Activated CD8-positive, alpha-beta memory T cell treated with anti-CD3 and anti-CD28 coated beads for 24 hours (primary cell): ENCODE results near the gene EARS2.
"Not testable (repeated sequence)": the region's sequence is repeated elsewhere in the genome, so short reads cannot be mapped to it uniquely, and the experiment has no call there.

Experiments used
- DNase-seq: peaks from one replicate; pipeline ENCODE4 v3.0.0-alpha.2; 2020

EARS2 gene

DNA sequence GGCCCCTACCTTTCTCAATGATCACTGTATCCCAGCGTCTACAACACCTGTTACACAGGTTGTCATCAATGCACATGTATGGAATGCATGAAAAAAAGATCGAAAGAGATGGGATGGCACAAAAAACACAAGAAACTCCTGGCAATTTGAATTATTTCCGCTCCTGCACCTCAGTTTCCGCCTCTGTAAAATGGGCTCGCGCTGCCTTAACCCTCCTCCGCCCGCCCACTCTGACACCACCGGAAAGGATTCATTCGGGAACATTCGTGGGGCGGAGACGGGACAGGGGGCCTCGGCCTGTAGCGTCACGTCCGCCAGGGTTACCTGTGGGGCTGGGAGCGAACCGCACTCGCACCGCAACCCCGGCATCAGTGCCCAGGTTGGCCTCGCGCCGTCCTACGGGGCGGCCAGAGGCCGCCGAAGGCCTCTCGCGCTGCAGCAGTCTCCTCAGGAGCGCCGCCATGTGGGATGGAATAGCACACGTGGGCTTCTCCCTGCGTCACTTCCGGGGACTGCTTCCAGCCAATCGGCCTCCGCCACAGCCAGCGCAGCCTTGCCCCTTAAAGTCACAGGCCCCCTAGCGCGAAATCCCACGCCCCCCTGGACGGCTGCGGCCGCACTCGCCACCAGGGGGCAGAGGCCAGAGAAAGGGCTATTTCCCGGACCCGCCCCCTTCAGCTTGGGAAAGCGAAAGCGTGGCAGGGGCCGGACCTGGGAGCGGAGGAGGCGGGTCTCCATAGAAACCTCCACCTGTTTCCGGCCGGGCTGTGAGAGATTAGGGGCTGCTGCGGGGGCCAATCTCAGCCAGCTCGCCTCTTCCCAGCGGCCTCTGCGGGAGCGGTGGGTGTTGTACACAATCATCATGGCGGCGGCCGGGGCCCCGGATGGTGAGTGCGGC lies at the start of gene EARS2, which contains the start of gene UBFD1:
Gene EARS2, minus strand, starts transcription at position 470 of the 898 bp plus-strand sequence. Its CDS starts 7 bp downstream, at position 463.
Gene UBFD1, plus strand, starts transcription at position 847 of the 898 bp plus-strand sequence. Its CDS starts 16 bp downstream, at position 863.
- DNase-seq = peak; percentile 100

DNA sequence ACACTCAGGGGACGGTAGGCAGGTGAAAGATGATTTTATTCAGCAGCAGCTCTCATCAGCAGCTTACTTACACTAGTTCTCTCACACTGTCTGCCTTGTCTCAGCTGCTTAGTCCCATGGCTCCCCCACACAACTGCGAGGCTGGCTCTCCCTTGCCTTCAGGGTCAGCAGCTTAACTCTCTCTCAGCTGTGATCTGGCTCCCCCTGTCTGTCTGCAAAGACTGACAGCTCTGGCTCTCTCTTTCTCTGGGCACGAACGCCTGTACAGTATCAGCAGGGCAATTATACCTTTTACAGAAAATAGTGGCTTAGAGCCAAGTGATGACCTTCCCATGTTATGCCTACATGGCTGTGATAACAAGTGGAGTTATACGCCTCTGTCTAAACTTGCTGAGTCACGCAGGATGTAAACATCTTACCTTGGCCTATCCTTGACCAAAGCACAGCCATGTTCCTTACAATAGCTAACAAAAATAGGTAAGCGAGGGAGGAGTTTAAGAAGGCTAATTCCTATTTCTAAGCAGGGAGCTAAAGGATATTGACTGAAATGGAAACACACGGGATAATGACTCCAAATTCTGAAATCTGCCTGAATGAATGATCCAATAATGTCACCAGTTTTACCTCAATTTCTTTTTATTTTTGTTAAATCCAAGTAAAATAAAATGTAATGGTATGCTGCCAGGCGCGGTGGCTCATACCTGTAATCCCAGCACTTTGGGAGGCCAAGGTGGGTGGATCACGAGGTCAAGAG lies 40.0 kb upstream of the EARS2 start:
- DNase-seq = no peak

DNA sequence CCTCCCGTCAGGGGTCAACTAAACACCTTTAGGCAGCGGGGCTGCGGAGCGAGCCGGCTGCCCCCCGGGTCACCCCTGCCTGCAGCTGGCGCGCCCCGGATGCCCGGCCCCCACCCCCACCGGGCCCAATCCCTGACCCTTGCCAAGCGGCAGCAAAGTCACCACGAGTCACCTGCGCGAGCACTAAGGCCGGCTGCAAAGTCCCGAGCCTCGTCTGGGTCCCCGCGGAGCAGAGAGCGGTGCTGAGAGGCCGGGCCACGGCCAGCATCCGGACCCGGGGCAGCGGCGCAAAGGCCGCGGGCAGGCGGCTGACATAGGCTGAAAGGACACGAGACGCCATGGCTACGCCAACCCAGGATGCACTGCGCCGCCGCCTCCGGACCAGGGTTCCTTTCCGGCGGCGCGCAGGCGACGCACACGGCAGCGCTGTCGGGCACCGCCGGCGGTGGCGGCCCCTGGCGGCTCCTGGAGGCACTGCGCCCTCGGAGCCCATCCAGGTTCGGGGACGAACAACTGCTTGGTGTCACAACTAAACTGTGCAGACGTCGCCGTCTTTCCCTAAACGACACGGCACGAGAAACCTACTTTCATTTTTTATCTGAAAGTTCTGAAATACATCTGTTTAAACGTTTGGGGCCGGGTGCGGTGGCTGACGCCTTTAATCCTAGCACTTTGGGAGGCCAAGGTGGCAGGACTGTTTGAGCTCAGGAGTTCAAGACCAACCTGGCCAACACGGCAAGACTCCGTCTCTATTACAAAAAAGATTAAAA lies 39.0 kb upstream of the EARS2 start, which contains the start of gene NDUFAB1:
Gene NDUFAB1, minus strand, starts transcription at position 366 of the 770 bp plus-strand sequence. Its CDS starts 26 bp downstream, at position 340.
- peak; percentile 97 for DNase-seq

DNA sequence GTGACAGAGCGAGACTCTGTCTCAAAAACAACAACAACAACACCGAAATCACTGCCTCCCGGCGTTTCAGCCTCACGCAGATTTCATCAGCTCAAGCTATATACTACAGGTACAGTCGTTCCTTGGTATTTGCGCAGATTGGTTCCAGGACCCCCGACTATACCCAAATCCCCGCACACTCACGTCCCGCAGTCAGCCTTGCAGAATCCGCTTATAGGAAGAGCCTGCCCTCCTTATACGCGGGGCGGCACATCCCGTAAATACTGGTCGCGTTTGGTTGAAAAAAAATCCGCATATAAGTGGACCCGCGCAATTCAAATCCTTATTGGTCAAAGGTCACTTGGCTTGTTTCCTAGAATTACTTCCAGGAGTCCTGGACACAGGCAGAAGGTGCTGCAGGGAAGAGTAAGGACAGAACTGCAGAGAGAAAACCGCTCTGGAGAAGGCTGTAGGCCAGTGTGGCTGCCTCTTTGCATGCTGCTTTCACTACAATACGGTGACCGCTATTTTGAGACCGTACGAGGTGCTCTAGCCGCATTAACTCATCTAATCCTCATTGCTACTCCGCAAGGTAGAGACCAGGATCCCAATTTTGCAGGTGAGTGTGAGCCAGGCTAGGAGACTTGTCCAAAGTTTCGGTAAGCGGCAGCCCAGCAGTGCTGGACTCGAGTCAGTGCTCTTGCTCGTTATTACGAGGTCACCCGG lies 38.2 kb upstream of the EARS2 start:
- no peak for DNase-seq

DNA sequence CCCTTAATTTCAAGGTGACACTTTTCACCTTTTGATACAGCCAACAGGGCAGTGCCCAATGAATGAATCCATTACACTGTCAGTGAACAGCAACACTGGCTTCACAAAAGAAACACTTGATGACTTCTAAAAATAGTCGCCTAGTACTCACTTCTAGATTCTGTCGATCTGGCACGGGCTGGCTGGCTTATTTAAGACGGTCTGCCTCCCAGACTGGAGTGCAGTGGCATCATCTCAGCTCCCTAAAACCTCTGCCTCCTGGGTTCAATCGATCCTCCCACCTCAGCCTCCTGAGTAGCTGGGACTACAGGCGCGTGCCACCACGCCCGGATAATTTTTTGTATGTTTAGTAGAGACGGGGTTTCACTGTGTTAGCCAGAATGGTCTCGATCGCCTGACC lies 37.0 kb upstream of the EARS2 start:
- DNase-seq = no peak

DNA sequence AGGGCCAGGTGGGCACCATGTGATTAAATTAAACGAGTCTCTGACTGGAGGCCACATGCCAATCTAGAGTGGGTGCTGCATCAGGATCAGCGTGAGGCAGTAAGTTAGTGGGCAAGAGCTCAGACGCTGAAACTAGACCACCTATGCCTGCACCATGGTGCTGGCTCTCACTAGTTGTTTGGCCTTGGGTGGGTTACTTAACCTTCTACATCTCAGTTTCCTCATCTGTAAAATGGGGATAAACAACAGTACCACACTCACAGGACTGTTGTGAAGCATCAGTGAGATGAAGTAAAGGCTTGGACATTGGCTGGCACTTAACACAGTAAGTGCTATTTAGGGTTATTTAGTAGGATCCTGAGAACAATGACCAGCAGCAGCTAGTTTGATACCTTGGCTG lies 33.0 kb upstream of the EARS2 start:
- no peak for DNase-seq

DNA sequence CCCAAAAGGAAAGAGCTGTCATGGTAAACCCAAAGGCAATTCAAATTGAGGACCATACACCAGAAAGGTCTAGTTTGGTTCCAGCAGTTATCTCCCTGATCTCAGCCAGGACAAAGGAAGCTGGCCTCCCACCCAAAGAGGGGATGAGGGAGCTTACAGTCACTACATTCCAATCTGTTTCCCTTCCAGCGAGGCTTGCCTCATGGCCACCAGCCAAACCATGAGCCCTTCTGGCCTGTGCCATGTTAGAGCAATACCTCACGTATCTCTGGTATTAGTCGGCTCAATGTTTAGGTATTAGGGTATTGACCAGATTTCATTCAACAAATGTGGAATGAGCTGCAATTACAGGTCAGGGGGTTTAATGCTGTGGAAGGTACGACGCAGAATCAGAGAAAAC lies 30.6 kb upstream of the EARS2 start:
- DNase-seq = no peak

DNA sequence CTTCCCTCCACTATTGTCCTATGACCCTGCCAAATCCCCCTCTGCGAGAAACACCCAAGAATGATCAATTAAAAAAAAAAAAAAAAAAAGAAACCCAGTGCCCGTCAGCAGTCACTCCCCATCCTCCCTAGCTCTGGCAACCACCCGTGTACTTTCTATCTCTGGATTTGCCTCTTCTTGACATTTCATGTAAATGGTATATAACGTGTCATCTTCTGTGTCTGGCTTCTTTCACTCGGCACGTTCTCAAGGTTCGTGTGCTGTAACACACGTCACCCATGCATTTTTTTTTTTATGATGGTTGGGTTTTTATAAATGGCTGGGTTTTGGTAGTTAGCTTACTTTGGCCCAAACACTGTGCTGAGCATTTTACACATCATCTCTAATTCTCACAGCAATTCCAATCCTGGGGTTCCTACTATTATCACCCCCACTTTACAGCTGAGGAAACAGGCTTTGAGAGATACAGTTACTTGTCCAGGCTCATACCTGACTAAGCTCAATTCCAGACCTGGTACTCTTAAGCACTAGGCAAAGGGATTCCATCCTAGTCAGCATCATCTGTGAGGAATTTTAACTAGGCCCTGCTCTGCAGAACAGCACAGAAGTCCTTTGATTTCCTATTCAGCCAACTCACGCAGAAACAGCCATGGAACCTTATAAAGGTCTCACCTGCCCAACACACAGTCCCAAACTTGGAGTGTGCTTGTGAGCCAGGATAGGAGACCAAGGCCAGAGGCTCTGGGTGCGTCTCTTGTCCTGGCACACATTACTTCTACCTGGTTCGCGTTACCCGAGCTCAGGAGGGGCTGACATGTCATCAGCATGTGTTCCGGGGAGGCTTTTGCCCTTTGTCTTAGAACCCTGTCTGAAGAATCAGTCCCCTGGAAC lies 27.3 kb upstream of the EARS2 start:
- no peak for DNase-seq

DNA sequence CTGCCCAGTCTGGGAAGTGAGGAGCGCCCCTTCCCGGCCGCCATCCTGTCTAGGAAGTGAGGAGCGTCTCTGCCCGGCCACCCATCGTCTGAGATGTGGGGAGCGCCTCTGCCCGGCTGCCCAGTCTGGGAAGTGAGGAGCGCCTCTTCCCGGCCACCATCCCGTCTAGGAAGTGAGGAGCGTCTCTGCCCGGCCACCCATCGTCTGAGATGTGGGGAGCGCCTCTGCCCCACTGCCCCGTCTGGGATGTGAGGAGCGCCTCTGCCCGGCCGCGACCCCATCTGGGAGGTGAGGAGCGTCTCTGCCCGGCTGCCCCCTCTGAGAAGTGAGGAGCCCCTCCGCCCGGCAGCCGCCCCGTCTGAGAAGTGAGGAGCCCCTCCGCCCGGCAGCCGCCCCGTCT lies 26.1 kb upstream of the EARS2 start:
- not testable (repeated sequence) for DNase-seq

DNA sequence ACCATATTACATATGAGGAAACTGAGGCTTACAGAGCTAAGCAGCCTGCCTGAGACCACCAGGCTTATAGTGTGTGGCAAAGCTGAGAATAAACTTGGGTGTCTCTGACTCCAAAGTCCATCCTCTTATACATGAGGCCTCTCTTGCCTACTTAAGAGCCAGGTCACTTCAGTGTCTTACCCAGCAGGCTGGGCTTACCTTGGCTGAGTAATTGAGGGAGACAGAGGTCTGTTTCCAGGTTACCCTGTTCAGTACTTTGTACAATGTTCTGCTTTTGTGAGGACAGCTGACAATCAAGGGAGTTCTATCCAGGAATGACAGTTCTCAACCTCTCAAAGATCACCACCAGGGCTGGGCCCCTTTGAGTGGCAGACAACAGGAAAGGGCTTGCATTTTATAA lies 24.6 kb upstream of the EARS2 start:
- DNase-seq = no peak

DNA sequence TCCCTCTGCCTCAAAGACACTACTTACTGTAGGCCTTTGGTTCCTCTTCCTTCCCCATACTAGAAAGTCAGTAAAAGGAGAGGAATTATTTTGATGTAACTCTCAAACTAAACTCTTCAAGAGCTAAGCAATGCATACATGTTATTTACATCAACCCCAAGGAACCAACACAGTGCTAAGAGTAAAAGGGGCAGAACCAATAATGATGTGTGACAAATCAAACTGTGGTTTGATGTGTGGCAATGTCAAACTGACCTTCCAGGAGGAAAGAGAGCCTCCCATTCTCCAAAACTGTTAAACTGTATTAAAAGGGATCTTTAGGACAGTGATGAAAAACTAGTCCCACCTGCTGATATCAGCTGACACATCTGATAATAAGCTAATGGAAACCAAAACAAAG lies 23.2 kb upstream of the EARS2 start:
- no peak for DNase-seq

DNA sequence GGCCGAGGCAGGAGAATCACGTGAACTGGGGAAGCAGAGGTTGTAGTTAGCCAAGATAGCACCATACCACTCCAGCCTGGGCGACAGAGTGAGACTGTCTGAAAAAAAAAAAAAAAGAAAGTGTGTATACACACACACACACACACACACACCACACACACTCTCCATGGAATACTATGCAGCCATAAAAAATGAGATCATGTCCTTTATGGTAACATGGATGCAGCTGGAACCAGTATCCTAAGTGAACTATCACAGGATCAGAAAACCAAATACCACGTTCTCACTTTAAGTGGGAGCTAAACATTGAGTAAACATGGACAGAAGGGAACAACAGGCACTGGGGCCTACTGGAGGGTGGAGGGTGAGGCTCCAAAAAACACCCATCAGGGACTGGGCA lies 22.2 kb upstream of the EARS2 start:
- no peak for DNase-seq

DNA sequence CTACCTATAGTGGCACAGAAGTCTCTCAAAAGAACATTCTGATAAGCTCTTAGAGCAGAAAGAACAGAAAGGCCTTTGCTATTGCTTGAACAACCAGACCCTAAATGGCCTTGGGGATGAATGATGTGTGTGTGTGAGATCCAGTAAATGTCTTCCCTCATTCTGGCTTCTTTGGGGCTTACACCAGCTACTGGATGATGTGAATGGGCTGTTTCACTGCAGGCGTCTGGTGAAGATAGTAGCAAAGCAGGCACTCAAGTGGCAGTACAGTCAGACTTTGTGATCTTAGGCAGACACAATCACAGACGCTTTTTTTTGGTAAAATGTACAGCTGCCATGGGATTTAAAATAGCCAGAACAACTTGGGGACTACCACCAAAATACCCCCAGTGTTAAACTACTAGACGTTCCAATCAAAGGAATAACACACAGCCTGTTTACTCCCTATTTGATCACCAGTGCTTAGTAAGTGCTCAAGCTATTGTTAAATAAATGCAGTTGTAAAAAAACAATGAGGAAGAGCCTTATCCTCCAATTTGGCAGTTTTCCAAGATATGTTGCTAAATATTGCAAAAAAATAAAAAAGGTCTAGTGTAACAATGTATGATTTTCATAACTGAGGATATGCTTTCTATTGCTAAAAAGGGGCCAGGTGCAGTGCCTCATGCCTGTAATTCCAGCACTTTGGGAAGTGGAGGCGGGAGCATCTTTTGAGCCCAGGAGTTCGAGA lies 21.1 kb upstream of the EARS2 start:
- no peak for DNase-seq

DNA sequence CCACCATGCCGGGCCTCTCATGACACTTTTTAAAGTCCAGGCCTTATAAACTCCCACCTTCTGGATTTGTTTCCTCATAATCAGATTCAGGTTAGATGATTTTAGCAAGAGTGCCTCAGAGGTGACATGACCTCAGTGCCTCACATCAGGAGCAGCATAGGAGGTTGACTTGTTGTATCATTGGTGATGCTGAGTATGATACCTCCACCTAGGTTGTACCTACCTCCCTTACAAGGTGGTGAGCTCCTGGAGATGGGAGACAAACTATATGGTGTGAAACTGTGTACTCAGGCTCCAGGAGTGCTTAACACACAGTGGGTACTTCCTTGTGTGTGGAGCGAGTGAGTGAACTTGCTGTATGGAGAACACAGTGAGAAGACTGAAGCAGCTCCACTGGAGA lies 20.3 kb upstream of the EARS2 start:
- no peak for DNase-seq

DNA sequence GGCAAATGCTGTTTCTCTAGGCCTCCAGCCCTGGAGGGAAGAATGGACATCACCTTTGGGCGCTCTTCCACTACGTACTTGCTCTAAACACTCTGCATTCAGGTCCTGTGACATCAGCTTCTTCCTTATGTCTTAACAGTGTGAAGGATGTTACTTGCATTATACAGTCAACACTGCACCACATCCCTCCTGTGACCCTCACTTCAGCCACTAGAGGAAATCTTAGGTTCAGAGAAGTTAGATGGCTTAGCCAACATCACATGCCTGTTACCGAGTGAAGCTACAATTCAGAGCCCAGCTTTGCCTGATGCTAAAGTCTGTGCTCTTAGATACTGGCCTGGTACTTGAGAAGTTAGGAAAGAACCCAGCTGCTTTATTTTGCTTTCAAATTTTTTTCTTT lies 18.7 kb upstream of the EARS2 start:
- no peak for DNase-seq

DNA sequence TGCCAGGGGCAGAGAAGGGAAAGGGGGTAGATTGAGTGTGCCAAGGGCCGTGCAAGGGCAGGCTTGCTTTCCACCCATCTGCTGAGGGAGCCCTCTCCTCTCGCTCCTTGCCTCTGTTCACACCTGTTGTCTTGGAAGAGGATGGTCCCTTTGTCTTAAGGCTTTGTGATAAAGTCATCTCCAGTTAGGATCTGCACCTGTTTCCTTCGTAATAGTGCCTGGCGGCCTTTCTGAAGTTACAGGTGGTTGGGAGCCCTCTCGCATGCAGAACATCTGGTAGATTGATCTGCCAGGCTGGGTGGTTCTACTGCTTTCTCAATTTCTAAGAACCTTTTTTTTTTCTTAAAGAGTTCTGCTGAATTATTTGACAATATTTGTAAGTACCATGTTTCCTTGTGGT lies 16.7 kb upstream of the EARS2 start:
- DNase-seq = no peak

DNA sequence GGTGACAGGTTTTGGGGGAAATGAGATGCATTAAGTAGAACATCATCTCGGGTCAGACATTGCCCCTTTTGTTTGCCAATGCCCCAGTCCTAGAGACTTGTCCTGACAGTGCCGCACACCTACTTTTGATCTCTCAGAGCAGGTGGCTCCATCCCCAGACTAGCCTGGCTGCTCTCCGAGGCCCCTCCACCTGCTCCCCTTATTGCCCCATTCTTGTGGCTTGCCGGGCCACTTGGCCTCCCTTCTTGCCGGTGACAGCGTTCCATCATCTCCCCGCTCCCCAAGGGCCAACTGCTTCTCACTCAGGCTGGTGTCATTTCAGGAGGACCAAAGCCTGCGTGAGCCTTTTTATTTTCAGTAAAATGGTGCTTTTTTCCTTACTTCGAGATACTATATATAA lies 15.2 kb upstream of the EARS2 start:
- DNase-seq = no peak

DNA sequence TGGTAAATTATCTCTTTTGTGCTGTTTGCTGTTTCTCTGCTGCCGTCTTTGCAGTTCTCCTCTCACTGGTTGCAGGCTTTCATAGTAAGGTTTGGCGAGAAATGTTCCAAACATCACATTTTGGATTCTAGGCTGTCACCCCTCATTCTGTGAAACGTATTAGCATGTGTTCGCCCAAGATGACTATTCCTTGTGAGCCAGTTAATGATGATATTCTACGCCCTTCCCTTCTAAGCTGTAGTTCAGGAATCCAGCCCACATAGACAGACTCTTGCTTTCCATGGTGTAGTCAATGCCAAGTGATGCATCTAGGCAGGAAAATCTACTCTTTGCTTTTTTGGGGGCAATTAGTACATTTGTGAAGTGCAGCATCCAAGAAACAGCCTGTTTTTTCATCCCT lies 14.7 kb upstream of the EARS2 start:
- DNase-seq = no peak

DNA sequence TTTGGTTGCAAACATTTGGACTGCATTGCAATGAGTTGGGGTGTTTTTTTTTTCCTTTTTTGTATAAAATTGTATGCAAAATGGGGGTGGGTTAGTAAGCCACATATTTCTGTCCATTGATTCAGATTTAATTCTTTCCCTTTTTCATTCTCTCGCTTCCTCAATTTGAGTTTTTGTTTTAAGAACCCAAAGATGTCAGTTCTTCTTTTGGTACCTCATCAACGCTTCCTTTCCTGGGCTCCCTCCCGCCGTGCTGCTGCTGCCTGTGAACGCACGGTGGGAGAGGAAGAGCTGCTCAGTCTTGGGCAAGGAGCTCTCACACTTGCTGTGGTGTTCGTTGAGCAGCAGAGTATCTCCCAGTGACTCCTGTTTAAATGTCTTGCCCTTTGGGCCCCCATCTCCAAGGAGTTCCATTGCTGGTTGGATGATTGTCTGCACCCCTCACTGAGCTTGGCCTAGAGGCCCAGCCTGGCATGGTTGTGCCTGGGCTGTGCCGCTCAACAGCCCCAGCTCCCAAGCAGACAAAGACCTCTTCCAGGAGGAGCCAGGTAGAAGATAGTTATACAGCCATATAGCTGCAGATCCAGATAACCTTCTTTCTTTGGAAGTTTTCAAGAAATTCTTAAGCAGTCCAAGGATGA lies 14.0 kb upstream of the EARS2 start:
- no peak for DNase-seq

DNA sequence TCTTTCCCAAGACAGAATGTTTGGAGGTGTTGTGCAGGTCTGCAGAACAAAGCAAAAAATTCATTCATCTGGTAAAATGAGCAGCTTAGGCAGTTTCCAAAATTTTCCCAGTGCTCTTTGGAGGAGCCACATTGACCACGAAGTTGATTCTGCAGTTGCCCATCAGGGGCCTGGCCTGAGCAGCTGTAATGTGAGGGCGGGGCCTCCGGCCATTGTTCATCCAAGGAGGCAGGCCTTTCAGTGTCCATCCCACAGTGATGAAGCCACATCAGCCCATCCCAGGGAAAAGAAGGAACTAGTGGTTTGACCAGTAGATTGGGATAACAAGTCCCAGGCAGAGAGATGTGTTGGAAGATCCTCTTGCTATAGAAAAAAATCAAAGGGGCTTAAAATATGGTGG lies 10.5 kb upstream of the EARS2 start:
- no peak for DNase-seq
